NT2/D1 (cell line): ENCODE results near the gene MUSK.

Source experiments
- SUZ12 ChIP-seq: IDR thresholded peaks from 2 replicates; pipeline ENCODE4 v1.6.1; 2011; ENCODE audit not compliant: insufficient read length, insufficient read depth; ENCODE audit errors: extremely low read depth
- YY1 ChIP-seq: IDR thresholded peaks from 2 replicates; pipeline ENCODE4 v1.6.1; 2011; ENCODE audit not compliant: insufficient read length, insufficient read depth
- ZNF274 ChIP-seq: IDR thresholded peaks from 2 replicates; pipeline ENCODE4 v1.6.1; 2011; ENCODE audit warnings: mild to moderate bottlenecking, low read depth, low read length

DNA sequence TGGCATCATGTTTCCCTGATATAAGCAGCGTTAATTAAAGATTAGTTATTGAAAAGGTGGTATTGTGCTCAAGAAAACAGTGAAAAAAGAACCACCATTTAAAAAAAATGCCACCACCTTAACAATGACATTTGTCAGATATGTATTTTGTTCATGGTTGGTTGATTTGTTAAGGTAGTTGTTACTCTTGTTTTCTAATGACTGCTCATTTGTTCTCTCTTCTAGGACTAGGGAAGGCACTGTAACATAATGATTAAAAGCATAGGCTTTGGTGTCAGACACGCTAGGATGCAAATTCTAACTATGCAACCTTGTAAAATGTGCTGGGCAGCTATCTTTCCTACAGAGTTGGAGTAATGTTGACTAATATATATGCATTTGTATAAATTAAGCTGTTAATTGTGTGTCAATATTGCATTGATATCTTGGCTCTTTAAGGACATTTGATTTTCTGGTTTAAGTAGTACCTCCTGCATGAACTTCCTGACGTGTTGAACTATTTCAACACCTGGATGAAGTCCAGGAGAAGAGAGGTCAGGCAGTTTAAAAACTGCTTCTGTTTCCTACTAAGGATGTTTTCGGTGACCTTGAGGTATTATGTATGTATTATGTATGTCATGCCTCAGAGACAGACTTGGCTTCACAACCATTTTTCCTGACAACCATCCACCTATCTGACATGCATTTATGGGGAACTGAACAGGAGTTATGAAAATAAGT, 77.8 kb downstream of the MUSK start:
- TF ChIP-seq YY1 (no peak), SUZ12 (no peak), ZNF274 (no peak)
